HG03378 (cell line): Measurements from ENCODE around the gene SELENOO.

Experiments
- ATAC-seq: cut with Tn5 transposase; IDR thresholded peaks from one replicate; pipeline ENCODE4 v1.9.1; 2021; ENCODE audit warnings: mild to moderate bottlenecking, moderate library complexity; ENCODE audit not compliant: unreplicated experiment

Gene SELENOO

GRCh38 chr22:50171319-50171964 is 29.4 kb upstream of the SELENOO start:
- ATAC-seq: no peak

- ATAC-seq: no peak
Measured at GRCh38 chr22:50171965-50172421, 28.8 kb upstream of the SELENOO start.

- no peak for ATAC-seq
Measured at GRCh38 chr22:50173311-50173982, 27.4 kb upstream of the SELENOO start.

GRCh38 chr22:50173983-50174355 is 26.8 kb upstream of the SELENOO start:
- no peak for ATAC-seq

- ATAC-seq: no peak
Measured at GRCh38 chr22:50174382-50175190, 26.2 kb upstream of the SELENOO start.

GRCh38 chr22:50175191-50175461 is 25.7 kb upstream of the SELENOO start:
- no peak for ATAC-seq

GRCh38 chr22:50175921-50176849 is 24.6 kb upstream of the SELENOO start:
- no peak for ATAC-seq

GRCh38 chr22:50176850-50177536 is 23.8 kb upstream of the SELENOO start:
- ATAC-seq: no peak

GRCh38 chr22:50177537-50178470 is 23.0 kb upstream of the SELENOO start:
- no peak for ATAC-seq

GRCh38 chr22:50178471-50178864 is 22.3 kb upstream of the SELENOO start:
- no peak for ATAC-seq

GRCh38 chr22:50178871-50179869 is 21.6 kb upstream of the SELENOO start:
- no peak for ATAC-seq

GRCh38 chr22:50179937-50180726 is 20.7 kb upstream of the SELENOO start:
- ATAC-seq: no peak

- no peak for ATAC-seq
Measured at GRCh38 chr22:50180727-50181521, 19.9 kb upstream of the SELENOO start.

GRCh38 chr22:50182176-50183081 is 18.4 kb upstream of the SELENOO start:
- no peak for ATAC-seq

GRCh38 chr22:50183141-50183971 is 17.5 kb upstream of the SELENOO start:
- no peak for ATAC-seq
